Astrocyte of the cerebellum (primary cell): Measurements from ENCODE around the gene IFIH1.

Source experiments
- DNase-seq: peaks from one replicate; pipeline ENCODE4 v3.0.0-alpha.2; 2011; ENCODE audit warnings: low read depth
- H3K4me3 ChIP-seq: 2 replicates; pipeline ENCODE4 v1.5.1; 2011; ENCODE audit warnings: mild to moderate bottlenecking, low read depth, low read length, moderate library complexity
- in situ Hi-C: cut with HindIII; loops from 2 replicates; pipeline ENCODE4 v1.10.0; 2017; ENCODE audit warnings: low sequenced_read_pairs
- TF ChIP-seq, protein P1 (sequence below): IDR thresholded peaks from 2 replicates; pipeline ENCODE4 v1.5.1; 2012; ENCODE audit warnings: low read length, low read depth, moderate library complexity, mild to moderate bottlenecking; ENCODE audit errors: missing control alignments

Gene IFIH1

DNA sequence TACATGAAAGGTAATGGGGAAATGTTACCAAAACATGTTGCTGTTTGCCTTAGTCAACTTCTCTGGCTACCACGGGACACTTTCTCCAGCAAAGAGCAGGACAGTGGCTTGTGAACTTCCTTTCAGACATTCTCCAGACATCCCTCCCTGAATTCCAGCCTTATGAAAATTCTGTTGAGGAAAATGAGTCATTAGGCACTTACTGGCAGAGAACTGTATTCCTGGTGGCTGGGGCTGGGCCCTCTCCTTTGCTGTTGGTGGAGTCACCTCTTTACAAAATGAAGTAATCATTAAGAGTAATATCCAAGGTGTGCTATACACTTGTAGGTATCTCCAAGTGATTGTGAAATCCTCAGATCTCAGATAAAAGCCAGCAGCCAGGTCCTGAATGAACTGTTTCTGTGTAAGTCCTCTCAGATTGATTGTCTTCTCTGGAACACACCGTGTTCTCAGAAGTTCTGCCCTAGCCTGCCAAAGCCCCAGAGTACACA lies 73.9 kb downstream of the IFIH1 start:
- DNase-seq, result no peak
- no peak overlapping the region for H3K4me3 ChIP-seq
- TF ChIP-seq, protein P1, sequence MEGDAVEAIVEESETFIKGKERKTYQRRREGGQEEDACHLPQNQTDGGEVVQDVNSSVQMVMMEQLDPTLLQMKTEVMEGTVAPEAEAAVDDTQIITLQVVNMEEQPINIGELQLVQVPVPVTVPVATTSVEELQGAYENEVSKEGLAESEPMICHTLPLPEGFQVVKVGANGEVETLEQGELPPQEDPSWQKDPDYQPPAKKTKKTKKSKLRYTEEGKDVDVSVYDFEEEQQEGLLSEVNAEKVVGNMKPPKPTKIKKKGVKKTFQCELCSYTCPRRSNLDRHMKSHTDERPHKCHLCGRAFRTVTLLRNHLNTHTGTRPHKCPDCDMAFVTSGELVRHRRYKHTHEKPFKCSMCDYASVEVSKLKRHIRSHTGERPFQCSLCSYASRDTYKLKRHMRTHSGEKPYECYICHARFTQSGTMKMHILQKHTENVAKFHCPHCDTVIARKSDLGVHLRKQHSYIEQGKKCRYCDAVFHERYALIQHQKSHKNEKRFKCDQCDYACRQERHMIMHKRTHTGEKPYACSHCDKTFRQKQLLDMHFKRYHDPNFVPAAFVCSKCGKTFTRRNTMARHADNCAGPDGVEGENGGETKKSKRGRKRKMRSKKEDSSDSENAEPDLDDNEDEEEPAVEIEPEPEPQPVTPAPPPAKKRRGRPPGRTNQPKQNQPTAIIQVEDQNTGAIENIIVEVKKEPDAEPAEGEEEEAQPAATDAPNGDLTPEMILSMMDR, result no peak
- in situ Hi-C loops, result no loop called here

DNA sequence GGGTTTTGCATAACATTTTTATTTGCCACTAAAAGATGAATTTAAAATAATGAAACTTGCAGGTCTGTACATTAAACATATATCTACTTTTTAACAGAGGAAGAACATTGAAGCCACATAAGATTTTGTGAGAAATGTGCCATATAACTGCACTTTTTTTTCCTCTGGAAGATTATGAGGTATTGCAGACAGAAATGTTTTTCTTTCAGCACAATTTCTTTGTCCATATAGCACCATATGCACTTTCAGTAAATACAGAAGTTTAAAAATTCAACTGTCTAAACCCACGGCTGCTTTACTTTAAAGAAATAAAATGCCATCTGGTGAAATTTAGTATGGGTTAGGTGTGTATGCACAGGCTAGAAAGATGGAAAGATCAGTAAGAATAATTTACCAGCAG lies 74.8 kb downstream of the IFIH1 start:
- TF ChIP-seq, protein P1, result no peak
- in situ Hi-C loops, result no loop called here
- DNase-seq, result no peak
- peak overlapping the region; percentile 58 for H3K4me3 ChIP-seq

DNA sequence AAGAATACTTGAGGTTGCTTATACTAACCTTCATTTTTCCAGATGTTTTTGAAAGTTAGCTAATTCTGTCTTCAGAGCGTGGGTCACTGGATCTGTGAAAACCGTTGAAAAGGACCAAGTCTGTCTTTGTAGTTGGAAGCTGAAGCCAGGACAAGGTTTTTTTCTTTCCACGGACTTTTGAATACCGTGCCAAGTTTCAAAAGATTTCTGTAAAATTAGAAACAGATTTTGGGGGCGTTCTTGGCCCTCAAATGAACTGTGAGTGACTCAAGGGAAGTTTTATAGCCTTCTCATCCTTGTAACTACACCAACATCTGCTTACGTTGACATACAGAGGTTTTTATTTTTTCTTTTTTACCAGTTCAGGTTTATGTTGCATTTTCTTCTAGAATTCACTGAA lies 75.2 kb downstream of the IFIH1 start, which contains the start of gene FAP:
TSS of gene FAP (minus strand) at position 152 of the 400 bp plus-strand sequence. CDS start at position 34, 118 bp downstream.
- peak; percentile 81 for DNase-seq
- in situ Hi-C loops, result no loop called here
- peak within 1 kb of the TSS; percentile 58 for H3K4me3 ChIP-seq
- TF ChIP-seq, protein P1, result no peak

DNA sequence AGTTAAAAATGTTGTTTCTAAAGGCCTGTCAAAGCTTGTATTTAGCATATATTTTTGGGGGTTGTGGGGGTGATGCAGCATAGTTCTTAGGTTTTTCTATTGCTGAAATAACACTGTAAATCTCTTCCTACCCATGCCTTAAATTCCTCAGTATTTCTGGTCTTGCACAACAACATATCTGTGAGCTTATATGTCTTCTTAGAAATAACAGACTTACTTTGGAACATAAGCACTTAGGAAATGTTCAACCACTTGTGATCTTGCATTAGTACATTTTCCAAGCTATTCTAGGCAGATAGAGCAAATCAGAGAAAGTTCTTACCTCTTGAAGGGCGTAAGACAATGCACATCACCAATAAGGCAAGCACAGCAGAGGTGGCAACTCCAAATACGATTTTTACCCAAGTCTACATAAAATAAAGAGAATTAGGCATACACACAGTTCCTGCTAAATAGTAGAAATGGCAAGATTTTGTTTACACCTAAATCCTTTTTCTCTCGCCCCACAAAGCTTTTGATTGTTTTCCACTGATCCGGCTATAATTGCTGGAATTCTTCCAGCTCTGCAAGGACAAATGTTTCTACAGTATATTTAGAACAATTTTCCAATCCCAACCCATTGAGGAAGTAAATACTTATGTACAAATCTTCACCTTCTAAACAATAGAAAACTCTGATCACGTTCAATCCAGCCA lies 75.8 kb downstream of the IFIH1 start:
- DNase-seq, result no peak
- H3K4me3 ChIP-seq, result peak overlapping the region; percentile 58
- in situ Hi-C loops, result no loop called here
- TF ChIP-seq, protein P1, result no peak

DNA sequence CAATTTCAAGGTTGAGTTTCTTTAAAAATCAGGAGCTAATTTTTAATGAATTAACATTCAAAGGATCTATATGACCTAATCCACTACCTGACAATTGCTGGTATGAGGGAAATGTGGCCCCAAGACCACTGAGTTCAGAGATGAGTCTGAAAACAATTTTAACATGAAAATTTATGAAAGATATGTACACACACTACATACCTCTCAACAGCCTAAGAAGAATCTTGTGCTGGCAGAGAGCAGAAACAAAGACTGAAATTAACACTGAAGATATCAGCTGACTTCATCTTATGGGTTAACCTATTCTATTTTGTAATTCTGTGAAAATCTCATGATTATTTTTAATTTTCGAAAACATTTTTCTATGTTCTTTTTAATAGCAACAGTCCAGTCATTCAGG lies 76.9 kb downstream of the IFIH1 start:
- DNase-seq, result no peak
- in situ Hi-C loops, result no loop called here
- TF ChIP-seq, protein P1, result no peak
- peak overlapping the region; percentile 58 for H3K4me3 ChIP-seq

DNA sequence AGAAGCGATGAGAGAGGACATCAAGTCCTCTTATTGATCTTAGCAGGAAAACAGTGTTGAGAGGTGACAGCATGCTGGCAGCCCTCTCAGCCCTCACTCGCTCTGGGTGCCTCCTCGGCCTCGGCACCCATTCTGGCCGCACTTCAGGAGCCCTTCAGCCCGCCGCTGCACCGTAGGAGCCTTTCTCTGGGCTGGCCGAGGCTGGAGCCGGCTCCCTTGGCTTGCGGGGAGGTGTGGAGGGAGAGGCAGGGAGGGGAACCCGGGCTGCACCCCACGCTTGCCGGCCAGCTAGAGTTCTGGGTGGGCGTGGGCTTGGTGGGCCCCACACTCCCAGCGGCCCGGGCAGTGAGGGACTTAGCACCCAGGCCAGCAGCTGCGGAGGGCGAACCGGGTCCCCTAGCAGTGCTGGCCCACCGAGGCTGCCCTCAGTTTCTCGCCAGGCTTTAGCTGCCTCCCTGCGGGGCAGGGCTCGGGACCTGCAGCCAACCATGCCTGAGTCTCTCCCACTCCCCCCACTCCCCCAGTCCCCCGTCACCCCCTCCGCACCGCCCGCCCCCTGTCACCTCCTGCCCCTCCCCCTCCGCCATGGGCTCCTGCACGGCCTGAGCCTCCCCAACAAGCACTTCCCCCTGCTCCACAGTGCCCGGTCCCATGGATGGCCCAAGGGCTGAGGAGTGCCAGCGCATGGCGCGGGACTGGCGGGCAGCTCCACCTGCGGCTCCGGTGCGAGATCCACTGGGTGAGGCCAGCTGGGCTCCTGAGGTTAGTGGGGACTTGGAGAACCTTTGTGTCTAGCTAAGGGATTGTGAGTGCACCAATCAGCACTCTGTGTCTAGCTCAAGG lies 83.6 kb downstream of the IFIH1 start:
- in situ Hi-C loops, result no loop called here
- TF ChIP-seq, protein P1, result no peak
- no peak overlapping the region for H3K4me3 ChIP-seq
- DNase-seq, result no peak
